Uterus (tissue), 4 donors: ENCODE measurements around the gene TBXT. TPM values are rescaled to one million over a fixed set of nuclear protein-coding genes. Genes with fewer than 3 reads are reported as not detected.

Experiments used
- DNase-seq, 2 donors: peaks; one replicate each; pipeline ENCODE4 v3.0.0-alpha.2; 2019 to 2020
- H3K27ac ChIP-seq, 2 donors: fragments of 200-600 bp; sonication (generic); 1 replicate in 1 of 2; 2 replicates in 1 of 2; pipeline ENCODE4 v1.5.1; 2016 to 2018
- H3K27me3 ChIP-seq, 2 donors: fragments of 200-600 bp; sonication (generic); one replicate each; pipeline ENCODE4 v1.5.1; 2018 to 2019; ENCODE audit warnings: control low read depth in 1 of 2
- H3K36me3 ChIP-seq, 2 donors: fragments of 200-600 bp; sonication (generic); one replicate each; pipeline ENCODE4 v1.5.1; 2019; ENCODE audit warnings: control low read depth in 1 of 2
- H3K4me1 ChIP-seq, 2 donors: fragments of 200-600 bp; sonication (generic); one replicate each; pipeline ENCODE4 v1.5.1; 2018 to 2019; ENCODE audit warnings: control low read depth in 1 of 2
- H3K4me3 ChIP-seq, 2 donors: fragments of 200-600 bp; sonication (generic); 1 replicate in 1 of 2; 2 replicates in 1 of 2; pipeline ENCODE4 v1.5.1; 2018 to 2019; ENCODE audit warnings: mild to moderate bottlenecking in 1 of 2
- H3K9me3 ChIP-seq, 2 donors: fragments of 200-600 bp; sonication (generic); one replicate each; pipeline ENCODE4 v1.5.1; 2019; ENCODE audit warnings: control low read depth in 1 of 2
- POLR2A ChIP-seq, 2 donors: fragments of 450-650 bp; IDR thresholded peaks; one replicate each; pipeline ENCODE4 v1.6.1; 2016; ENCODE audit warnings: antibody characterized with exemption in 2 of 2, mild to moderate bottlenecking in 1 of 2, moderate library complexity in 1 of 2
- intact Hi-C: fragments of 100-400 bp; cut with DNase I; formaldehyde crosslinking; loops from one replicate; pipeline ENCODE4 v1.15.1; 2023; ENCODE audit warnings: low total_unique reads
- total RNA-seq, 4 donors: library from RNA; depleted of rRNA in 3 of 4; stranded (reverse); fragments of >200 nt in 3 of 4; gene quantifications; one replicate each; pipeline versions ENCODE4 v1.1.0 to v1.2.4, GENCODE V29; 2014 to 2023
- TF ChIP-seq, protein P1 (sequence below), 4 experiments: fragments of 200-600 bp in 2 of 4; fragments of 450-650 bp in 2 of 4; sonication (generic) in 2 of 4; IDR thresholded peaks; one replicate each; pipeline ENCODE4 v1.5.1; 2016 to 2019; ENCODE audit warnings: antibody characterized with exemption in 4 of 4, mild to moderate bottlenecking in 2 of 4, moderate library complexity in 1 of 4
- donor health status: DM: yes; HTN: yes; CAD: no.

TBXT gene
- total RNA-seq, 4 donors from 2014 or later, result not detected

- intact Hi-C loops, result no loop called here
- H3K9me3 ChIP-seq, result no peaks in the 10 kb centered on the region
- no peaks in the 10 kb centered on the region for H3K36me3 ChIP-seq
- H3K27me3 ChIP-seq, result no peaks in the 10 kb centered on the region
- DNase-seq, result no peak
- H3K4me1 ChIP-seq, result no peaks in the 10 kb centered on the region
- TF ChIP-seq, protein P1, sequence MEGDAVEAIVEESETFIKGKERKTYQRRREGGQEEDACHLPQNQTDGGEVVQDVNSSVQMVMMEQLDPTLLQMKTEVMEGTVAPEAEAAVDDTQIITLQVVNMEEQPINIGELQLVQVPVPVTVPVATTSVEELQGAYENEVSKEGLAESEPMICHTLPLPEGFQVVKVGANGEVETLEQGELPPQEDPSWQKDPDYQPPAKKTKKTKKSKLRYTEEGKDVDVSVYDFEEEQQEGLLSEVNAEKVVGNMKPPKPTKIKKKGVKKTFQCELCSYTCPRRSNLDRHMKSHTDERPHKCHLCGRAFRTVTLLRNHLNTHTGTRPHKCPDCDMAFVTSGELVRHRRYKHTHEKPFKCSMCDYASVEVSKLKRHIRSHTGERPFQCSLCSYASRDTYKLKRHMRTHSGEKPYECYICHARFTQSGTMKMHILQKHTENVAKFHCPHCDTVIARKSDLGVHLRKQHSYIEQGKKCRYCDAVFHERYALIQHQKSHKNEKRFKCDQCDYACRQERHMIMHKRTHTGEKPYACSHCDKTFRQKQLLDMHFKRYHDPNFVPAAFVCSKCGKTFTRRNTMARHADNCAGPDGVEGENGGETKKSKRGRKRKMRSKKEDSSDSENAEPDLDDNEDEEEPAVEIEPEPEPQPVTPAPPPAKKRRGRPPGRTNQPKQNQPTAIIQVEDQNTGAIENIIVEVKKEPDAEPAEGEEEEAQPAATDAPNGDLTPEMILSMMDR (IDR thresholded peaks at IDR 0.05), result no peak
- TF ChIP-seq POLR2A (IDR thresholded peaks at IDR 0.05), result no peak
- H3K27ac ChIP-seq, result no peak overlapping the region
- H3K4me3 ChIP-seq, result no peak overlapping the region
Observed at GRCh38 chr6:166197361-166197760, 29.7 kb upstream of the TBXT start.

DNA sequence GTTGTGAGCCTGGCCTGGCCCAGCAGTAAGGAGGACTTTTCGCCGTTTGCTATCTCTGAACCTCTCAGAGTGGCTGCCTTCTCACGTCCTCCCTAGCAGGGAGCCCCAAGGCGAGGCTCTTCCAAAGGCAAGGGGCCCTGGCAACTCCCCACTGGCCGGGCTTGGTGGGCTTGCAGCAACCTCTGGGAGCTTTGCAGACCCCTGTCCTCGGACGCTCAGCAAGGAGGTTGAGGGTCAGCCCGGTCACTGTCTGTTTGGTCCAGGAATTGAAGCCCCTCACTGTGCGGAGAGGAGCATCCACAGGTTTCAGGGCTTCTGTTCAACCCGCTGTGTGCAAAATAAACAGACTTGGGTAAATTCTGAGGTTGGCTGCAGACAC is 28.2 kb upstream of the TBXT start:
- no peak for TF ChIP-seq POLR2A (IDR thresholded peaks at IDR 0.05)
- TF ChIP-seq, protein P1 (IDR thresholded peaks at IDR 0.05), result no peak
- no peak overlapping the region for H3K27ac ChIP-seq
- no peak for DNase-seq
- no peaks in the 10 kb centered on the region for H3K4me1 ChIP-seq
- no peaks in the 10 kb centered on the region for H3K9me3 ChIP-seq
- intact Hi-C loops, result no loop called here
- H3K4me3 ChIP-seq, result no peak overlapping the region
- H3K27me3 ChIP-seq, result no peaks in the 10 kb centered on the region
- H3K36me3 ChIP-seq, result no peaks in the 10 kb centered on the region

DNA sequence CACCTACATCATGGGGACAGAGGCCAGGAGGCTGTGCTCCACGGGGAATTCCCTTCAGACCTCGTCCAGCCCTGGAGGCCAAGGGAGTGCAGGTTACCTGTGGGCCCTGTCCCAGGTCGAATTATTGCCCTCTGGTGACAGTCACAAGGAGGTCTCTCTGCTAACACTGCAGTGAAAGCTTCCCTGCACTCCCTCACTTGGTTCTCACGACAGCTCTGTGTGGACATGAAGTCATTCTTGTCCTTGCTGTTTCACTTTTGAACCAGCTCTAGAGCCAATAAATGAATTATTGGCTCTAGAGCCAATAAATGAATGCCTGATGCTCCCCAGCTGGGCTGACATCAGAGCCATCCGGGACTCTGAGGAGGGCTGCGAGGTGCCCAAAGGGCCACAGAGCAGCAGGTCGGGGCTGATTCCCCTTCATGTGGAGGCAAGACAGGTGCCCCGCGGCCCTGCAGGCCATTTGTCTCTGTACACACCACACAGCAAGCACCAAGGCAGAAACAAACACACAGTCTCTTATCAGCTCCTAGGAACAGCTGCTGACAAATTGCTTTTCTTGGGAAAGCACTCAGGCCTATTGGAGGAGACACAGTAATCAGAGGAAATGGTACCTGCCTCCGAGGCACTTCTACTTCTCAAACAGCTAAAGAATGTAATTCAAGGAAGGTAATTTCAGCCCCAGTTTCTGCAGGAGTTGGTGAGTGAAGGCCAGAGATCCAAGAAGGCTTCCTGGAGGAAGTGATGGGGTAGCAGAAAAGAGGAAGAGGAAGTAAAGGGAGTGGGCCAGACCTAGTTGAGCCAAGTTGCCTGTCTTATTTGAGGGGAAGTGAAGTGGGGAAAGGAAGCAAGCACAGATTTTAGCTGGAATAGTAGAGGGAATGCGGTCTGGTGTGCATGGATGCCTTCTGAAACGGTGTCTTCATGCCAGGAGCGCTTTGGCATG is 27.5 kb upstream of the TBXT start:
- intact Hi-C loops, result no loop called here
- TF ChIP-seq, protein P1 (IDR thresholded peaks at IDR 0.05), result no peak
- no peak for TF ChIP-seq POLR2A (IDR thresholded peaks at IDR 0.05)
- H3K4me3 ChIP-seq, result no peak overlapping the region
- DNase-seq, result no peak
- no peaks in the 10 kb centered on the region for H3K4me1 ChIP-seq
- H3K27ac ChIP-seq, result no peak overlapping the region
- no peaks in the 10 kb centered on the region for H3K27me3 ChIP-seq
- no peaks in the 10 kb centered on the region for H3K36me3 ChIP-seq
- no peaks in the 10 kb centered on the region for H3K9me3 ChIP-seq

DNA sequence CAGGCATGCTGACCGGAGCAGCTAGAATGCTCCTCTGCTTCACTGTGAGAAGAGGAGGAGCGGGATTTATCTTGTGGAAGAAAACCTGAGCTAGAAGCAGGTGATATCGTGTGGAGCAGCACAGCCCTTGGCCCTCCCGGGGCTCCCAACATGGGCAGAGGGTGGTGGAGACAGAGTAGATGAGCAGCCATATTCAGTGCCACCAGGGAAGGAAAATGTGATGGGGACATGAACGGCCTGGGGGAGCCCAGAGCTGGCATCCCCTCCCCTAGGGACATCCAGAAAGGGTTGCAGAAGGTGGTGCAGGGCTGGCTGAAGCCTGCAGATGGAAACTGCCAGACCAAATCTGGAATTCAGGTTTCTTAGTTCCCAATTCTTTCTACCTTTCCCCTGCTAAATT is 24.9 kb upstream of the TBXT start:
- DNase-seq, result no peak
- no peak overlapping the region for H3K27ac ChIP-seq
- no peaks in the 10 kb centered on the region for H3K36me3 ChIP-seq
- H3K4me1 ChIP-seq, result no peaks in the 10 kb centered on the region
- H3K9me3 ChIP-seq, result no peaks in the 10 kb centered on the region
- no peak overlapping the region for H3K4me3 ChIP-seq
- H3K27me3 ChIP-seq, result no peaks in the 10 kb centered on the region
- intact Hi-C loops, result no loop called here
- TF ChIP-seq, protein P1 (IDR thresholded peaks at IDR 0.05), result no peak
- no peak for TF ChIP-seq POLR2A (IDR thresholded peaks at IDR 0.05)

DNA sequence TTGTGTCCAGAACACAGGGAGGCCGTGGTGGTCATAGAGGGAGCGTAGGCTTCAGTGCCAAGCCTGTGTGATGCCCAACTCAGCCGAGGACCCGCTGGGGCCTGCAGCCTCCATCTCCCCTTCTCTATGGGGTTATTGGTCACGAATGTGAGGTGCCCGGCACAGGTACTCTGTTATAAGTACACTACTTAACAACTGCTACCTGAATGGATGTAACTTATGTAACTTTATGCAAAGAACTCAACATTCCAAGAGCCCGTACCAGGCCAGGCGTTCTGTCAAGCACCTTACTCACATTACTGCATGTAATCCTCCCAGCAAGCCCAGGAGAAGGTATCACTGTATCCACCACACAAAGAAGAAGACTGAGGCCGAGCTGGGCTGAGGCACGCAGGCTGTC is 24.5 kb upstream of the TBXT start:
- Histone ChIP-seq H3K36me3 (no peaks in the 10 kb centered on the region), H3K27me3 (no peaks in the 10 kb centered on the region), H3K4me1 (no peaks in the 10 kb centered on the region), H3K27ac (no peak overlapping the region), H3K9me3 (no peaks in the 10 kb centered on the region), H3K4me3 (no peak overlapping the region)
- intact Hi-C loops, result no loop called here
- DNase-seq, result no peak
- TF ChIP-seq, protein P1 (IDR thresholded peaks at IDR 0.05), result no peak
- TF ChIP-seq POLR2A (IDR thresholded peaks at IDR 0.05), result no peak
